Measurements from ENCODE around the gene MICU1. TPM values are rescaled to one million over a fixed set of nuclear protein-coding genes. Genes with fewer than 3 reads are reported as not detected.
A peak's percentile ranks its signal among the peaks of the same experiment; 100 is the strongest.

MICU1 gene
- total and polyA plus RNA-seq, 8 donors = 25.9 to 212 (median 42.4) TPM

DNA sequence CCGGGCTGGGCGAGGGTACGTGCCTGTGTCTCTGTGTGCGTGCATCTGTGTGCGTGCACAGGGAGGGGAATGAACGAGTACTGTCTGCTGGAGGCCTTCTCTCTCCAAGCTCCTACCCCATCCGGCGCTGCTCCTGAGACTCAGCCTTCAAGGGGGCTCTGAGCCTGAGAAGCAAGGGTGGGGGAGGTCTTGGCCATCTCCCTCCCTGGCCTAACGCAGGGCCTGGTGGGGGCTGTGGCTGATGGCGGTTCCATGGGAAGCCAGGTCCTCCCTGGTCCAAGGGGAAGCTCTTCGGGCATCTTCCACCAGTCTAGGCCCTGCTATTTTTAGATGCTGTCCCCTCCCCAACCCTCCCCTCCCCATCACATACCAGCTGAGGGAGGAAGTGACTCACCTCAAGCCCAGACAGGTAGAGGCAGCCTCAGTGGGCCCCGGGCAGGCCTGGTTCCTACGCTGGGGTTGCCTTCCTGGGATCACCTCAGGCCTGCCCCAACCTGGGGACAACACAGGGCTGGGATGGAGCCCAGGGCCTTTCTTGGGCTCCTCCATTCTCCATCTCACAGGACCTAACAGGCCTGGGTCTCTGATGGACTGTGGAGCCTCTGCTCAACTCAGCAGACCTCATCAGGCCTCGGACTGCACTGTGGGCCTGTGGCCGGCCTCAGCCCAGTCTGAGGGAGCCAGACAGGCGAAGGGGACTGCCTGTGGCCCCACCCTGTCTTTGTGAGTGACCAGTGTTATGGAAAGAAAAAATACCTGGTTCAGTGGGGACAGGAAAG lies 303.4 kb downstream of the MICU1 start:
- TF ChIP-seq POLR2A (IDR thresholded peaks at IDR 0.05) (no peak), EP300 (IDR thresholded peaks at IDR 0.05) (no peak), POLR2AphosphoS5 (IDR thresholded peaks at IDR 0.05) (no peak)
- TF ChIP-seq, protein P1, sequence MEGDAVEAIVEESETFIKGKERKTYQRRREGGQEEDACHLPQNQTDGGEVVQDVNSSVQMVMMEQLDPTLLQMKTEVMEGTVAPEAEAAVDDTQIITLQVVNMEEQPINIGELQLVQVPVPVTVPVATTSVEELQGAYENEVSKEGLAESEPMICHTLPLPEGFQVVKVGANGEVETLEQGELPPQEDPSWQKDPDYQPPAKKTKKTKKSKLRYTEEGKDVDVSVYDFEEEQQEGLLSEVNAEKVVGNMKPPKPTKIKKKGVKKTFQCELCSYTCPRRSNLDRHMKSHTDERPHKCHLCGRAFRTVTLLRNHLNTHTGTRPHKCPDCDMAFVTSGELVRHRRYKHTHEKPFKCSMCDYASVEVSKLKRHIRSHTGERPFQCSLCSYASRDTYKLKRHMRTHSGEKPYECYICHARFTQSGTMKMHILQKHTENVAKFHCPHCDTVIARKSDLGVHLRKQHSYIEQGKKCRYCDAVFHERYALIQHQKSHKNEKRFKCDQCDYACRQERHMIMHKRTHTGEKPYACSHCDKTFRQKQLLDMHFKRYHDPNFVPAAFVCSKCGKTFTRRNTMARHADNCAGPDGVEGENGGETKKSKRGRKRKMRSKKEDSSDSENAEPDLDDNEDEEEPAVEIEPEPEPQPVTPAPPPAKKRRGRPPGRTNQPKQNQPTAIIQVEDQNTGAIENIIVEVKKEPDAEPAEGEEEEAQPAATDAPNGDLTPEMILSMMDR (IDR thresholded peaks at IDR 0.05) = no peak
- intact Hi-C loops (cut with DNase I; ENCODE audit: low total_unique reads) = no loop called here
- Histone ChIP-seq H3K27me3 (no peaks in the 10 kb centered on the region), H3K9me3 (no peaks in the 10 kb centered on the region), H3K27ac (peak overlapping the region in 3 of 5 donors; percentile 34 to 92 (median 91)), H3K36me3 (no peaks in the 10 kb centered on the region), H3K4me1 (peaks cover 59 to 96% (median 82%) of the 10 kb centered on the region in 4 donors), H3K4me3 (no peak overlapping the region)
- peak in 1 of 2 donors; percentile 42 for DNase-seq
- WGBS, 5 donors = 82 to 95% (median 90%) methylated on average over 12 to 16 of the region's 16 CpGs

DNA sequence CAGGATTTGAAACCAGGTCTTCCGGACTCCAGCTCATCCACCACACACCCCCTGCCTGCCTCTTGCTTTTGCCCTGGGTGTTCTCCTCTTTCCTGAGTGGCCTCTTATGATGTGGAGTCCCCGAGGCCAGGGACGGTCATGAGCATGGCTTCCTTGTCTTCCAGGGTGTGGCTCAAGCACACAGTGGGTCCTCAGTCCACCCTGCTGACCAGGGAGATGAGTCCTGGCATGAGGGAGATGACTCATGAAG lies 303.9 kb downstream of the MICU1 start:
- Histone ChIP-seq H3K27me3 (no peaks in the 10 kb centered on the region), H3K36me3 (no peaks in the 10 kb centered on the region), H3K4me3 (no peak overlapping the region), H3K9me3 (no peaks in the 10 kb centered on the region), H3K4me1 (peaks cover 62 to 96% (median 81%) of the 10 kb centered on the region in 4 donors), H3K27ac (peak overlapping the region in 2 of 5 donors; percentile 91 to 92)
- intact Hi-C loops (cut with DNase I; ENCODE audit: low total_unique reads) = no loop called here
- WGBS, 5 donors = 72 to 96% (median 90%) methylated on average over 3 of the region's 3 CpGs
- peak in 1 of 2 donors; percentile 27 for DNase-seq
- no peak for TF ChIP-seq EP300 (IDR thresholded peaks at IDR 0.05)
- TF ChIP-seq POLR2A (IDR thresholded peaks at IDR 0.05) = no peak
- TF ChIP-seq, protein P1 (IDR thresholded peaks at IDR 0.05) = no peak
- TF ChIP-seq POLR2AphosphoS5 (IDR thresholded peaks at IDR 0.05) = no peak

DNA sequence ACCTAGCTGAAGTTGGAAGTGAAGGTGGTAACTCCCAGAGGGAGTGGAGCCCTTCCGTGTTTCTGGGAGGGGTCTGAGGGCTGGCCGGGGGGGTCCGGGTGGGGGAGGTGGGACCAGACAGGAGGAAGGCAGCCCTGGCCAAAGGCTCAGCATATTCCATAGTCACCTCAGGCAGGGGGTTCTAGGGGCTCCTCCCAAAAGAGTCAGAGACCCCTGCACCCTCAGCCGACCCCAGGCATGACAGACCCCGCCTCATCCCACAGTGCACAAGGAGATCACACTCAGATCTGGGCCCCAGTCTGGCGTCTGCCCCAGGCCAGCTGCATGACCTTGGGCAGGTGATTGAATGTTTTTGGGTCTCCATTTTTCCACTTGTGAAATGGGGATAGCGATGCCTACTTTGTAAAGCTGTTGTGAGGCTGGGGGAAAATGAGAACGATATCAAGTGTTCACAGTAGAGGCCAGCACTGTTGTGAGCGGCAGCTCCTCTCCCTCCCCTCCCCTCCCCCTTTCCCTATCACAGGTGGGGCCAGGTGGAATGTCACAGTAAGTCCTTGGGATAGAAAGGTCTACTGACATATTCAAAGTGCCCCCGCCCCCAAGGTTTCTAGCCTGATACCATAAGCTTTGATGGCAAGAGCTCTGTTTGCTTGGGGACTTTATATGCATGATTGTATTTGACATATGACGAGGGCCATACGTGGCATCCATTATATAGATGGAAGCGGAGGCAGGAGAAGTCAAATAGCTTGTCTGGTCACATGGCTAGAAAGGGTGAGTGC lies 304.4 kb downstream of the MICU1 start:
- 68 to 79% (median 74%) methylated on average over 13 of the region's 13 CpGs for WGBS, 5 donors
- H3K9me3 ChIP-seq = no peaks in the 10 kb centered on the region
- H3K4me3 ChIP-seq = no peak overlapping the region
- peaks cover 68 to 97% (median 85%) of the 10 kb centered on the region in 4 donors for H3K4me1 ChIP-seq
- no peaks in the 10 kb centered on the region for H3K36me3 ChIP-seq
- no peaks in the 10 kb centered on the region for H3K27me3 ChIP-seq
- DNase-seq = peak in 1 of 2 donors; percentile 70
- TF ChIP-seq, protein P1 (IDR thresholded peaks at IDR 0.05) = no peak
- TF ChIP-seq POLR2A (IDR thresholded peaks at IDR 0.05) (no peak), EP300 (IDR thresholded peaks at IDR 0.05) (no peak), POLR2AphosphoS5 (IDR thresholded peaks at IDR 0.05) (no peak)
- H3K27ac ChIP-seq = peak overlapping the region; percentile 61 to 95 (median 91)
- intact Hi-C loops (cut with DNase I; ENCODE audit: low total_unique reads) = no loop called here

DNA sequence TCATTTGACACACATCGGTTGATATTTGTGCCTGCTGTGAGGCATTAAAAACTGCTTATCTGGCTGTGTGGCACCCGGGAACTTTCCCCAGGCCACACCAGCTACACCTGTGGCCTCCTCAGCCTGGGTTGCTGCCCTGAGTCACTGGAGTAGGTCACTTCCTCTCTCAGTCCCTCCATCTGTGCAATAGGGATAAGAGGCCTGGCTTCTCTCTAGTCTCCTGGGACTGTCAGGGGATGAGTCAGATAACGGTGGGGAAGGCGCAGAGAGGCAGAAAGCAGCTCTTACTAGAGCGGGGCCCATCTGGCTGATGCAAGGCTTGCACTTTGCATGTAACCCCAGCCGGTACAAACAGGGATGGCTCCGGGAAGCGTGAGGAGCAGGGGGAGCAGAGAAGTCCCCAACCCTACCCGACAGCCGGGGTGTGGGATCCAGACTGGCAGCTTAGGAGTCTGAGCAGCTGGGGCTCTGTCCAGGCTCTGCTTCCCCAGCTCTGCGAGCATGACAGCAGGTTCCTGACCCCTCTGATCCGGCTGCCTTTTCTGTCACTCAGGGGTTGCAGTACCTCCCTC lies 305.1 kb downstream of the MICU1 start:
- H3K4me1 ChIP-seq = peaks cover 70 to 98% (median 87%) of the 10 kb centered on the region in 4 donors
- 38 to 60% (median 41%) methylated on average over 5 to 12 of the region's 12 CpGs for WGBS, 5 donors
- peak overlapping the region; percentile 61 to 95 (median 91) for H3K27ac ChIP-seq
- no peaks in the 10 kb centered on the region for H3K27me3 ChIP-seq
- intact Hi-C loops (cut with DNase I; ENCODE audit: low total_unique reads) = no loop called here
- H3K9me3 ChIP-seq = no peaks in the 10 kb centered on the region
- H3K36me3 ChIP-seq = no peaks in the 10 kb centered on the region
- H3K4me3 ChIP-seq = peak overlapping the region in 1 of 4 donors; percentile 3
- TF ChIP-seq POLR2AphosphoS5 (IDR thresholded peaks at IDR 0.05) (peak; percentile 32 to 86 (median 65)), EP300 (IDR thresholded peaks at IDR 0.05) (no peak), POLR2A (IDR thresholded peaks at IDR 0.05) (no peak)
- TF ChIP-seq, protein P1 (IDR thresholded peaks at IDR 0.05) = no peak
- peak; percentile 62 to 84 for DNase-seq
